ENCODE results near the gene NEK7. TPM values are rescaled to one million over a fixed set of nuclear protein-coding genes. Genes with fewer than 3 reads are reported as not detected.
"Not testable (repeated sequence)": the region's sequence is repeated elsewhere in the genome, so short reads cannot be mapped to it uniquely, and the experiment has no call there.

NEK7 gene
- total RNA-seq, 1 donor from 2014 or later = 24.6 TPM

DNA sequence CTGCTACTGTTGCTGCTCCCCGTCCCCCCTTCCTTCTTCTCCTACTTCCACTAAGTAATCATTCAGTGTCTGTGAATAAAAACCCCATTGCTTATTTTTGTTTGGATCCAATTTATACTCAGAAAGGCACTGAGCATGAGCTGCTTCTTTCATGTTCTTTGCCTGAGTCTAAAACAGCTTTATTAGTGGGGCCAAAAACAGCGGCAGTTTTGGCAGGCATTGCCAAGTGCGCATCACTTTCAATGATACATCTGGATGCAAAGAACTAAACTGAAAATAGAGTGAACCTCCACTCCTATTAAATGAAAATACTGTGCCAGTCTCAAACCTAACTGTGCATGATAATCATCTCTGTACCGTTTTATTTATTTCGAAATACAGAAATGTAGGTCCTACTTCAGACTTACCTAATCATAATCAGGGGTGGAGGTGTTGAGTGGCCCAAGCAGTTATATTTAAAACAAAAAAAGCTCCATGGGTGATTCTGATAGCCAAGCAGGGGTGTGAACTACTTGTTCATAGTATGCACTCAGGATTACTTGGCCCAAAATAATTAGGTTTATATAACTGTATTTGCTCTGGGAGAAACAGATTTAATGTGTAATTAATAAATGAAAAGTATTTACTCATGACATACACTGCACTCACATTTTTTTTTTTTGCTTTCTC, 48.4 kb downstream of the NEK7 start:
- no peak for DNase-seq

DNA sequence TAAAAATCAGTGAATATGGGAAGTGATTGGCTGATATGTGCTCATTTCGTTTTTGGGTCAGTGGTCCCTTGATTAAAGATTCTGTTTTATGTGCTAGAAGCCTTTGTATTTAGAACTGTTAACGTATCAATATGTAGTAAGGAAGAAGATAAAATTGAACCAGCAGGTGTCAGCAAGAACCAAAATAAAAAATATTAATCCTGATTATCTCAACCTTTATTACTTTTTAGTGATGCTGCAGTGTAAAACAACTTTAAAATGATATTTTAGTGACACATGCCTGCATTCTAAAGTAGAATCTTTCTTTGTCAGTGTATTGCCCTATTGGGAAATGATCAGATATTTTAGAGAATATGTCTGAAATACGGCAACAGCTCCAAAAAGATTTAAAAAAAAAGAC, 49.5 kb downstream of the NEK7 start:
- no peak for DNase-seq

DNA sequence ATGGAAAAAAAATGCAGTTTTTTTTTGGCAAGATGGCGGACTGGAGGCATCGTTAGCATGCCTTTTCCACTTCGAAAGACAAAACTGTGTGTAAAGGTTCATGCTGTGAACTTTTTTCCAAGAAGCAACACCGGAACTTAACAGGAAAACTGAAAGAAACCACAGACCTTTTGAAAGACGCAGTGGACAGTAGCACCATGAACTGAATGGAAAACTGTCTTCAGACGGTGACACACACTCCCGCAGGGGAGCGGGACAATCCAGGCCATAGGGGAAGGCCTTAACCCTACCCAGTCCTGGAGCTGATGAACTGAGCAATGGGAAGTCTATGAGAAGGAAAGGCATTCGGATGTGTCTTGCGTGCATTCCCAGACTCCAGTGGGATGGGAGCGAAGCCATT, 54.9 kb downstream of the NEK7 start:
- DNase-seq = no peak

DNA sequence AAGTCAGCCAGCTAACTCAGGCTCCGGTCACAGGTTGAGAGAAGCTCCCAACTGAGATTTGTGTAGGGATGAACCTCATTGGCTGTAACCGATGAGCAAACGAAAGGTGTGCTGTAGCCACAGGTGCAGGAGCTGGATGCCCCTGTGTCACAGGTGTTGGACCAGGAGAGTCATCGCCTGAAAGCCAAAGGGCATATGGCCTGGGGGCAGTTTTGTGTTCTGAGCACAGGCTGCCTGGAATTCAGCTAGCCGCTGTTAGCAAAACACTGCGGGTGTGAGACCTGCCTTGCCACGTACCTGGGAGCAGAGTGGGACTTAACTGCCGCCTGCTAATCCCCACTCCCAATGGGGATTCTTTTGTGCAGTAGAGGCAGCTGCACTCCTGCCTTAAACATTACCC, 55.3 kb downstream of the NEK7 start:
- DNase-seq = no peak

DNA sequence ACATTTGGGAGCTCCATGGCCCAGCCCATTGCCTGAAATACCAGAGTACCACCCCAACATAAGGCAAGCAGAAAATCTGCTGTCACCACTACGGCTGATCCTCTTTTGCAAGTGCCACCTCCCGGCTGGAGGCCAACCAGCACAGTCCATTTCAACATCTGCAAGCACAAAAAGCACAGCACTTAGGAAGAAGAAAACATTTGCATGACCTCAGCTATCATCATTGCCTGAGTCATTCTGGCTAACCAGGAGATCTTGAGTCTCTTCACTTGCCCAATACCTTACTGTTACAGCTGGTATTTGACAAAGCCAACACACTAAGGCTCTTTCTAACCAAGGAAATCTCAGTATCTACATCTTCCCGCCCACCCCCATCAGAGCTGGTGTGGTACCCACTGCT, 55.9 kb downstream of the NEK7 start:
- DNase-seq = no peak

DNA sequence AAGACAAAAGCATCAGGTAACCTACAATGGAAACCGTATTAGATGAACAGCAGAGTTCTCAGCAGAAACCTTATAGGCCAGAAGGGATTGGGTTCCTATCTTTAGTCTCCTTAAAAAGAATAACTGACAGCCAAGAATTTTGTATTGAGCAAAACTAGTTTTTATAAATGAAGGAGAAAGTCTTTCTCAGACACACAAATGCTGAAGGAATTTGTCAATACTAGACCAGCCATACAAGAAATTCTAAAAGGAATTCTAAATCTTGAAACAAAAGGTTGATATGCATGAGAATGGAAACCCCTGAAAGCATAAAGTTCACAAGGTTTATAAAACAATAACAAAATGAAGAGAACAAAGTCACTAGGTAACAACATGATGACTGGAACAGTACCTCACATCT, 58.1 kb downstream of the NEK7 start:
- DNase-seq = no peak

DNA sequence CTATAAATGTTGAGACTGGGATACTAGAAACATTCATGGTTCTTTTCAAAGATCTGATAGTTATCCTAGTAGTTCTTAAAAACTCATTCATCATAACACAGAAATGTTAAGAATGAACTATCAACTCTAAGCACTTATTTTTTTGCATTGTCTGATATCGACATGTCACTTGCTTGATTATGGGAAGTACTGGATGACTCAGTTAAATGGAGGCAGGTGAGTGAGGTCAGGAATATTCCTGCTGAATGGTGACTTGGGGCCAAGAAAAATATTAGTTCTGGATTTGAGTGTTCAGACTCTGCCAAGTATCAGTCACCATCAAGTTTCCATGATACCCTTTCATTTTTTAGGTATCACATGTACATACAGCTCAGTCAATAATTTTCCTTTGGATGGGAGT, 63.6 kb downstream of the NEK7 start:
- no peak for DNase-seq

DNA sequence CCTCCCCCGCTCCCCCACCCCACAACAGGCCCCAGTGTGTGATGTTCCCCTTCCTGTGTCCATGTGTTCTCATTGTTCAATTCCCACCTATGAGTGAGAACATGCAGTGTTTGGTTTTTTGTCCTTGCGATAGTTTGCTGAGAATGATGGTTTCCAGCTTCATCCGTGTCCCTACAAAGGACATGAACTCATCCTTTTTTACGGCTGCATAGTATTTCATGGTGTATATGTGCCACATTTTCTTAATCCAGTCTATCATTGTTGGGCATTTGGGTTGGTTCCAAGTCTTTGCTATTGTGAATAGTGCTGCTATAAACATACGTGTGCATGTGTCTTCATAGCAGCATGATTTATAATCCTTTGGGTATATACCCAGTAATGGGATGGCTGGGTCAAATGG, 70.2 kb downstream of the NEK7 start:
- DNase-seq = not testable (repeated sequence)

DNA sequence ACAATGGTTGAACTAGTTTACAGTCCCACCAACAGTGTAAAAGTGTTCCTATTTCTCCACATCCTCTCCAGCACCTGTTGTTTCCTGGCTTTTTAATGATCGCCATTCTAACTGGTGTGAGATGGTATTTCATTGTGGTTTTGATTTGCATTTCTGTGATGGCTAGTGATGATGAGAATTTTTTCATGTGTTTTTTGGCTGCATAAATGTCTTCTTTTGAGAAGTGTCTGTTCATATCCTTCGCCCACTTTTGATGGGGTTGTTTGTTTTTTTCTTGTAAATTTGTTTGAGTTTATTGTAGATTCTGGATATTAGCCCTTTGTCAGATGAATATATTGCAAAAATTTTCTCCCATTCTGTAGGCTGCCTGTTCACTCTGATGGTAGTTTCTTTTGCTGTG, 70.7 kb downstream of the NEK7 start:
- not testable (repeated sequence) for DNase-seq

DNA sequence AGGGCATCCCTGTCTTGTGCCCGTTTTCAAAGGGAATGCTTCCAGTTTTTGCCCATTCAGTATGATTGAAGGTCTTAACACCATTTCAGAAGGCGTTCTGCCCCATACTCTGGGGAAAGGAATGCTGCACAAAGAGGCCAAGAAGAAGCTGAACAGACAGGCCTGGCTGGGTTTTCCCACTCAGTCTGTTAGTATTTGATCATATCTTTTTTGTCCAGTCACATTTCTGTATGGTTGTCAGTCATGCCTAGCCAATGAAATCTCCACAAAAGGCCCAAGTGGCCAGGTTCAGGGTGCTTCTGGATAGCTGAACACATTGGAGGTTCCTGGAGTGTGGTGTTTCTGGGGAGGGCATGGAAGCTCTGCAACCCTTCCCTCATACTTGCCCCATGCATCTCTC, 72.1 kb downstream of the NEK7 start:
- DNase-seq = no peak

DNA sequence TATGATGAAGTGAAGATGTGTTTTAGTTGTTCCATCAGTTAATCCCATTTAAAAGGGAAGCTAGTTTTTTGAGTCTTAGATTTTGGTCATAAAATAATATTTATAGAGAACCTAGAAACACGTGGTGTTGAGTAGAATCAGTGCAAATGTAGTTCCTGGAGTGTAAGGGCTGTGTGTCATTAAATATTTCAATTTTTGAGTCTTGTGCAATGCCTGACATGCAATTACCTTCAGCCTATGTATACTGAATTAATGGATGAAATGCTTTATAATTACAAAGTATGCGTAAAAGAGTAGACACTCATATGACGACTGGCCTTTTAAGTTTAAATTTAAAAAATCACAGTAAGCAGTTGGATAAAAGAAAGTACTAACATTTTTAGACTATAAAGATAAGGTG, 75.0 kb downstream of the NEK7 start:
- DNase-seq = no peak

DNA sequence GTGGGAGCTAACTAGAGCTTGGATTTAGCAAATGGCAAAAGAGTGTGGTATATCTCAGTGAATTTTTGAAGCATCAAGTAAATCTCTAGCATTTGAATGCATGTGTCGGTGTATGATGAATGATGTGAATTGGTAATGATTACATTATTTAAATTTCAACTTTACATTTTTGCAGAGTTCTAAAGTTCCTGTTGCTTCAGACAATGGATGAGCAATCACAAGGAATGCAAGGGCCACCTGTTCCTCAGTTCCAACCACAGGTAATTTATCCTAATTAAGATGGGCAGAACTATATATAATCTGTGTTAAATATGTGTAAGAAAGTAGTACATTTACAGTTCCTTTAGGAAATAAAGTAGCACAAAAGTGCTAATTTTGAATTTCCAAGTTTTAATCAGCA, 75.6 kb downstream of the NEK7 start:
- no peak for DNase-seq

DNA sequence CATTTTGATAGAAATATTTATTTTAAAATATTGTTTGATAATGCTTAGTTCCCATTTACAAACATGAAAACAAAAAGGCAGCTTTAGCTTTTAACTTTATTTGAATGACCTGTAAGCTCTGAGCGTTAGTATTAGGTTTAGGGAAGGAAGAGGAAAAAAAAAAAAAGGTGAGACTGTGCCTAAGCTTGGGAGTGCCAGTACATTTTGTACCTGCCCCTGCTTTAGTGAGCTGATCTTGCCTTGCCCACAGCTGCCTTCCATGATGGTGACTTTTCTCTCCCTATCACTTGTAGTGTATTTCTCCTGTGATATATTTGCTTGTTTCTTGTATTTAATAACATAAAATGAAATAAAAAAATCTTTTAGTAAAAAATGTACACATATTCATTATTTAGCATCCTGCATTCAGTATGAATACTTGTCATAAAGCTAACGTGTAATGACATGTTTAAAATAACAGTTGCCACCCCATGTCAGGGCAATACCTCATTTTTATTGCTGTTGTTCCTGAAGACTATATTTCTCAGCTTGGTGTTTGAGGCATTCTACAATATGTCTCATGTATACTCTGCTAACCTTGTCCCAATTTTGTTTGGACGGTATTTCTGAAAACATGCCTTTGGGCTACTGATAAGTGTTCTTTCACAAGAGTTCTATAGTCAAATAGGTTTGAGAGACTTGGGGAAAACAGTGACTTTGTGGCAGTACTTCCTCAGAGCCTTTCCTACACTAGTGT, 76.3 kb downstream of the NEK7 start:
- DNase-seq = no peak

DNA sequence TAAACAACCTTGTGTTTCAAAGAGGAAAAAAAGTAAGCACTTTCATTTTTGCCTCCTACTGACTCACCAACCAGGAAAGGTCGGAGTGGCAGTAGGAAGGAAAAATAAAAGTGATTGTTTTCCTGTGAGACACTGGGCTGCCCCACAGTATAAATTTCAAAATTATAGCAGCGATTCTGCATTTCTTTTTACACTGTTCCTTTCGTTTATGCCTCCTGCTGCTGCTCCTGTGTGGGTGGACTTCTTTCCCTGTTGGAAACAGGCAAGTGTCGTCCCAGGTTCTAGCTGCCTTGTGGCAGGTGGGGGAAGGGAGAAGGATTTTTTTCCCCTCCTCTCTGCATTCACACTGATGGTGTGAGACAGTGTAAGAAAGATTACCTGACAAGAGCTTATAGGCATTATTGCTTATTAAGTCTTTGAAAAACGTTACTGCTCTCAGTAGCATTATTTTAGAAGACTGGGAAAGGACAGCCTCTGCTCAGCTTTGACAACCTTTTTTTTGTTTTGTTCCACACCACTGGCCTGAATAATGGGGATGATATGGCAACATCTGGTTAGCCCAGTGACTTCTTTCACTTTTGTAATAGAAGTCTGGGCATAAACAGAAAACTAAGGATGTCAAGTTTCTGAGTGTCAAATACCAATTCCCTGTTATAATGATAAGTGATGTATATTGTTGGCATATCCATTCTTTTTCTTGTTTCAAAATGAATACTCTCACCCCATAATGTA, 77.9 kb downstream of the NEK7 start:
- DNase-seq = no peak

DNA sequence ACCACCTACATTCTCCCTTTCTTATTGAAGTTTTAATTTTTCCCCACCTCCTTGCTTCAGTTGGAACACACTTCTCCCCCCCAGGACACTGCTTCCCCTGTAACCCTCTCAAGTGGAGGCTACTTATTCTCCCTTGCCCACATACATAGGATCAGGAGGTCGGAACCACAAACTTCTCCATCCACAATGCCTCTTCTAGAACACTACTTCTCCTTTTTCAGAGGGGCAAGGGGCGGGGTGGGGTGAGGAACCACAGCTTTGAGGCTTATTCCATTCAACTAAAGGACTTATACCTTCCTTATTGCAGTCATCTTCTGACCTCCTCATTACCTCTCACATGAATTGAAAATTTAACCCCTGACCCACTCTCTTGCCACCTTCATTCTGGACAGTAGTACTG, 81.3 kb downstream of the NEK7 start:
- DNase-seq = no peak

DNA sequence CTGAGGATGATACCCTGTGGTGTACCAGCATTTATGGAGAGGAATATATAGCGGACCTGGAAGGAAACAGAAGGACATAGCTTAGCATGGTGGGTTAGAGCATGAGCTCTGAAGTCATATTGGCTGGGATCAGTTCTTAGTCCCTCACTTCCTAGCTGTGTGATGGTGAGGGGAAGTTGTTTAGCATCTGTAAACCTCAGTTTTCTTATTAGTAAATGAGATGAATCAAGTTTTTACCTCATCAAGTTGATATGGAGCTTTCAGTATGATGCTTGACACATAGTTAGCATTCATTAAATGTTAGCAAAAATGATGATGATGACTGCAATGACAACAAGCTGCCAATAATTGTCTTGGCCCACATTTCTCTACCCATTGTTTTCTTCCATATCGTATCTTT, 84.8 kb downstream of the NEK7 start:
- no peak for DNase-seq

DNA sequence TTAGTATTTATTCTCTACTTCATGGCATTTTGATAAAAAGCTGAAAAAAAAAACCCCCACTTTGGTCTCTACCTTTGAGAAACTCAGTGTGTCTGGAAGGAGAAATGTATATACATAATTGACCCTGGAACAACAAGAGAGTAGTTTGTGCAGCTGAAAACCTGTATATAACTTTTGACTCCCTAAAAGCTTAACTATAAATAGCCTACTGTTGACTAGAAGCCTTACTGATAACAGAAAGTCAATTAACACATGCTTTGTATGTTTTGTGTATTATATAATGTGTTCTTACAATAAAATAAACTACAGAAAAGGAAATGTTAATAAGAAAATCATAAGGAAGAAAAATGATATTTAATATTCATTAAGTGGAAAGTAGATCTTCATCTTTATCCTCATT, 88.0 kb downstream of the NEK7 start:
- no peak for DNase-seq

DNA sequence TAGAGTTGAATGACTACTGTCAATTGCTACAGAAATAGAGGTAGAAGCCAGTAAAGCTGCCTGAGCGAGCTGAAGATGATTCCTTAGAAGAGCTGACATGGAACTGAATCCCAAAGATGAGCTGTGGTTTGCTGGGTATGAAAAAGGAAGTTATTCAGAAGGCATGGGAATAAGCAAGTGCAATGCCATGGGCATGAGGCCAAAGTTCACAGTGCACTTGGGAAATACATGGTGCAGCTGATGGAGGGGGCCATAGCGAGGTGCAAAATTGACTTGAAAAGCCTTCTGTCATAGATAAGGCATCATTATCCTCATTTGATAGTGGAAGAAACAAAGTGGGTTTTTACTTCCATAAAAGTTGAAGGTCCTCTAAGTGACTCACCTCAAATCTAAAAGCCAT, 88.6 kb downstream of the NEK7 start:
- DNase-seq = no peak

DNA sequence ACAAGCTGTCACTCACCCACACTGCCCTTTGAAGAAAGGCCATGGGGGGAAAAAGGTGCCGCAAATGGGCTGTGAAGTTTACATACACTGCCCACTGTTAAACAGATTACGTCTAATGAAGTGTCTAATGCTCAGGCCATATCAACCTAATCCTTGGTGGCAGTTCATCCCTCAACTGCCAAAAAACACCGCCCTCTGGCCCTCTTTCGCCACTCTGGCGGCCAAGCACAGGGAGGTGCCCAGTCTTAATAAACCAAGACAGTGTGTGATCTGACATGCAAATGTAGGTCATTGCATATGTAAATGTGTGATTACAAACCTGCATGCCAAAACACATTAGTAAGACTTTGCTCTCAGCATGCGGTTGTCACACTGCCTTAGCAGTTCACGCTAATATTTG, 89.5 kb downstream of the NEK7 start:
- DNase-seq = no peak

DNA sequence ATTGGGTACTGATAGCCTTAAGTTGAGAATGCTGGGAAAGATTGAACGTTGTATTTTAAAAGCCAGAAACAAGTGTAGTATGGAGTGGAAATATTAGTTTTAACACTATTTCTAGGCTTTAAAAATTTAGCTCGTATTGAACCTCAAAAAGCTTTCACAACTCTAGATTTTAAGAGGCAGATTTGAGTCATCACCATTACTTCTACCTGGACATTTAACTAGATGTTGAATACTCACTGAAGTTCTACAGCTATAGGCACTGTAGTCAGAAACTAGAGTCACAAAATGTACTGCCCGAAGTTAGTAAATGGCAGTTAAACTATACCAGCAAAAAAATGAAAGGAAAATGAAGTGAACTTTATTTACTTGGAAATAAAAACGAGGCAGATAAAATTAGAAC, 96.5 kb downstream of the NEK7 start:
- DNase-seq = no peak

DNA sequence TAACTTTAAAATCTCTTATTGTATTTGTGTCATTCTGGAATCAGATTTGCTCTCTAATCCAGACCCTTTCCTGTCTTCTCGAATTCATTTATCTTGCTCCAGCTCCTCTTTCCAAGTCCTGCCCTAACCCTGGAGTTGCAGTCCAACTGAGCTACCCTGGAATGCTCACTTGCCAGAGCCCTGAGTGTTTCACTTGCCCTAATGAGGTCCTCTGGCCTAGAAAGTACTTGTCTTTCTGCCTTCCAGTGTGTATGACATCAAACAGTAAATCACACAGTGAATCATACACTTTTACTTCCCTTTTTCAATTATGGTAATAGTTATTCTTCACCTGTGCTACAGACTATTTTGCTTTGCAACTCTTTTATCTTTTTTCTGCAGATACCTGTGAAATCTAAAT, 96.9 kb downstream of the NEK7 start:
- no peak for DNase-seq

DNA sequence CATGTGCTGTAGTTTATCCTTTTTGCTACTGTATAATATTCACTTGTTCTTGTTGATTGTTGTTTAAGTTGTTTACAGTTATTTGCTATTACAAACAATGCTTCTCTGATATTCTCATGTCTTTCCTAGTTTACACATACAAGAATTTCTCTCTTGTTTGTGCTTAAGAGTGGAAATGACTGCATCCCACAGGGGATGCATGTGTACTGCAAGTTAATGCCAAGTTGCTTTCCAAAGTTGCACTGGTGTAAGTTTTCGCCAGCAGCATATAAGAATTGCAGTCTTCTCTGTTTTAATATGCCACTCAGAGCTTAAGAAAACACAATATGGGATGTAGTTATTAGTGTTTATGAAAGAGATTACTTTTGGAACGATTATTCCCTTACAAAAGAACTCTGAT, 97.7 kb downstream of the NEK7 start:
- no peak for DNase-seq

DNA sequence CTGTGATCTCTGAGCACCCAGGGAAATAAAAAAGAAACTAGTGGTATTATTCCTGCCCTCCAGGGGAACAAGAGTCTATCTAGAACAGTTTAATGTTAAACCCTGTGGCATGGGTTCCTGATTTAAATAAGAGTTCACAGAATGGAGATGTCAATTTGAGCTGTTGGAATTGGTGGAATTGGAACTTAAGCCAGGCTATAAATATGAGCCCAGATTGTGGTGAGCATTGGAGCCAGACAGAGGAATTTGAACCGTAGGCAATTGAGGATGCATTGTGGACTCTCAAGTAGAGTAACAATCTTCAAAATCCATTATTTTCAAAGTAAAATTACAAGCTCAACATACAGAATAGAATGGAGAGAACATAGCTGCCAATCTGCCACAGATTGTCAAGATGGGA, 98.2 kb downstream of the NEK7 start:
- no peak for DNase-seq

DNA sequence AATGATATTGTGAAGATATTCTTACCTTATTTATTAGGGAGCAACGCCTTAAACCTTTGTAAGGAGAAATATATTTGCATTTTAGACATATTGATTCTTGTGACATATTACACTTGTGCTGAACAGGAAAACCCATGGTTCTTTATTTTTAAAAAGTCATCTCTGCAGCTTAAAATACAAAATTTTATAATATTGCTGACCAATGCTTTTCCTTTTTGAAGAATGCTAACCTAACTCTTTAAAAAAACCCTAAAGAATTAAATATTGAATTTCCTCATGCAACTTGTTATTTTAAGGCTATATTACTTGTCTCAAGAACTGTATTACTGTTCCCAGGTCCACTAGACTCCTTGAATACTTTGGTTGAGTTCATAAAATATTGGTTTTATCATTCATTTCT, 99.0 kb downstream of the NEK7 start:
- DNase-seq = no peak

All from occipital lobe (tissue), 2 donors.